Loucy (cell line): ENCODE data around the gene DND1.
"Not testable (repeated sequence)": the region's sequence is repeated elsewhere in the genome, so short reads cannot be mapped to it uniquely, and the experiment has no call there.

Source experiments
- H2AFZ ChIP-seq: fragments of 200-600 bp; sonication (generic); 2 replicates; pipeline ENCODE4 v1.6.0; 2016; ENCODE audit warnings: antibody characterized with exemption, mild to moderate bottlenecking, low read length, moderate library complexity
- H3F3A ChIP-seq: fragments of 200-600 bp; 2 replicates; pipeline ENCODE4 v1.6.0; 2016; ENCODE audit warnings: antibody characterized with exemption, low read depth, mild to moderate bottlenecking
- H3K27me3 ChIP-seq: fragments of 200-600 bp; sonication (generic); 2 replicates; pipeline ENCODE4 v1.6.1; 2014; ENCODE audit warnings: low read length, mild to moderate bottlenecking; ENCODE audit not compliant: insufficient read depth, poor library complexity, severe bottlenecking
- H3K36me3 ChIP-seq: fragments of 200-600 bp; sonication (generic); 2 replicates; pipeline ENCODE4 v1.6.1; 2016; ENCODE audit warnings: low read length; ENCODE audit not compliant: insufficient read depth
- H3K4me1 ChIP-seq: fragments of 200-600 bp; sonication (generic); 2 replicates; pipeline ENCODE4 v1.5.1; 2014; ENCODE audit warnings: low read length, mild to moderate bottlenecking; ENCODE audit not compliant: insufficient read depth, poor library complexity, severe bottlenecking
- H3K4me2 ChIP-seq: fragments of 200-600 bp; sonication (generic); 2 replicates; pipeline ENCODE4 v1.6.0; 2014; ENCODE audit warnings: antibody characterized with exemption, low read length, low read depth, mild to moderate bottlenecking; ENCODE audit not compliant: poor library complexity, severe bottlenecking
- H3K4me3 ChIP-seq: fragments of 200-600 bp; sonication (generic); 2 replicates; pipeline ENCODE4 v1.5.1; 2014; ENCODE audit warnings: low read length, mild to moderate bottlenecking, mixed read lengths; ENCODE audit not compliant: poor library complexity, severe bottlenecking
- H3K79me2 ChIP-seq: fragments of 200-600 bp; sonication (generic); 2 replicates; pipeline ENCODE4 v1.6.1; 2014; ENCODE audit warnings: low read length; ENCODE audit not compliant: insufficient read depth
- H3K9ac ChIP-seq: fragments of 200-600 bp; sonication (generic); 2 replicates; pipeline ENCODE4 v1.6.0; 2014; ENCODE audit warnings: mild to moderate bottlenecking, low read depth, low read length, moderate library complexity; ENCODE audit not compliant: poor library complexity, severe bottlenecking
- H3K9me2 ChIP-seq: fragments of 200-600 bp; sonication (generic); replicated peaks from 2 replicates; pipeline ENCODE4 v1.6.1; 2016; ENCODE audit warnings: low read depth, low read length, mixed read lengths
- H3K9me3 ChIP-seq: fragments of 200-600 bp; sonication (generic); 2 replicates; pipeline ENCODE4 v1.6.1; 2014; ENCODE audit warnings: mild to moderate bottlenecking, antibody characterized with exemption, low read length, low read depth; ENCODE audit not compliant: insufficient read depth
- H4K20me1 ChIP-seq: fragments of 200-600 bp; sonication (generic); 2 replicates; pipeline ENCODE4 v1.6.0; 2014; ENCODE audit warnings: antibody characterized with exemption, low read length, mild to moderate bottlenecking; ENCODE audit not compliant: insufficient read depth, poor library complexity, severe bottlenecking
- CTCF ChIP-seq: fragments of 200-600 bp; sonication (generic); conservative IDR thresholded peaks from 2 replicates; pipeline ENCODE4 v1.5.1; 2014; ENCODE audit warnings: mild to moderate bottlenecking, antibody characterized with exemption, low read length
- EZH2phosphoT487 ChIP-seq: fragments of 200-600 bp; IDR thresholded peaks from 2 replicates; pipeline ENCODE4 v1.6.1; 2018; ENCODE audit warnings: antibody characterized with exemption, mild to moderate bottlenecking, moderate library complexity, borderline replicate concordance

Gene DND1

GRCh38 chr5:140674211-140674610, 835 bp upstream of the DND1 start:
- Histone ChIP-seq H3K4me2 (no peak overlapping the region), H3K9me2 (no peaks in the 10 kb centered on the region), H2AFZ (no peak overlapping the region), H3K9ac (no peak overlapping the region), H3K79me2 (peaks cover 1% of the 10 kb centered on the region; the same call in 1 of the 2 replicates), H3K4me3 (no peak overlapping the region), H3K27me3 (no peaks in the 10 kb centered on the region), H3F3A (no peaks in the 10 kb centered on the region), H3K4me1 (no peaks in the 10 kb centered on the region), H4K20me1 (no peaks in the 10 kb centered on the region), H3K36me3 (peaks cover 73% of the 10 kb centered on the region; the same call in 1 of the 2 replicates), H3K9me3 (no peaks in the 10 kb centered on the region)
- TF ChIP-seq EZH2phosphoT487 = no peak
- no peak for TF ChIP-seq CTCF

- peaks cover 74% of the 10 kb centered on the region; the same call in 1 of the 2 replicates for H3K36me3 ChIP-seq
Measured at GRCh38 chr5:140672455-140673186, 755 bp downstream of the DND1 start.

GRCh38 chr5:140671472-140672125, 1.8 kb downstream of the DND1 start:
- Histone ChIP-seq H3K9me3 (no peaks in the 10 kb centered on the region), H4K20me1 (peaks cover 14% of the 10 kb centered on the region), H3K9me2 (no peaks in the 10 kb centered on the region), H2AFZ (no peak overlapping the region), H3K4me1 (peaks cover 12% of the 10 kb centered on the region), H3K79me2 (peaks cover 17% of the 10 kb centered on the region), H3K9ac (no peak overlapping the region), H3K27me3 (no peaks in the 10 kb centered on the region), H3K4me2 (no peak overlapping the region), H3F3A (no peaks in the 10 kb centered on the region), H3K4me3 (no peak overlapping the region), H3K36me3 (peaks cover 63% of the 10 kb centered on the region; the same call in 1 of the 2 replicates)
- TF ChIP-seq CTCF (no peak), EZH2phosphoT487 (no peak)

More at GRCh38 chr5:140672455-140673186, 755 bp downstream of the DND1 start:
- Histone ChIP-seq H3K4me2 (no peak overlapping the region), H3K9ac (no peak overlapping the region), H3K9me3 (no peaks in the 10 kb centered on the region), H3K27me3 (no peaks in the 10 kb centered on the region), H2AFZ (no peak overlapping the region), H3K79me2 (peaks cover 7% of the 10 kb centered on the region; the same call in 1 of the 2 replicates), H3F3A (no peaks in the 10 kb centered on the region), H3K4me3 (no peak overlapping the region), H3K9me2 (no peaks in the 10 kb centered on the region), H4K20me1 (peaks cover 4% of the 10 kb centered on the region), H3K4me1 (peaks cover 2% of the 10 kb centered on the region)
- no peak for TF ChIP-seq CTCF
- TF ChIP-seq EZH2phosphoT487 = no peak

- H3K4me1 ChIP-seq = peaks cover 16% of the 10 kb centered on the region
- H2AFZ ChIP-seq, H3K4me3 ChIP-seq, H3K9me2 ChIP-seq, H3K9ac ChIP-seq, H3K27me3 ChIP-seq, H3K9me3 ChIP-seq, H3F3A ChIP-seq, H3K4me2 ChIP-seq: not testable (repeated sequence)
- H3K79me2 ChIP-seq = peaks cover 23% of the 10 kb centered on the region
- H3K36me3 ChIP-seq = peaks cover 58% of the 10 kb centered on the region; the same call in 1 of the 2 replicates
- peaks cover 18% of the 10 kb centered on the region for H4K20me1 ChIP-seq
Measured at GRCh38 chr5:140671035-140671434, 2.3 kb downstream of the DND1 start.
